Uterus (tissue), 2 donors: Measurements from ENCODE around the gene IL22.

ENCODE experiments used
- POLR2A ChIP-seq, 2 donors: fragments of 450-650 bp; IDR thresholded peaks; one replicate each; pipeline ENCODE4 v1.6.1; 2016; ENCODE audit warnings: antibody characterized with exemption in 2 of 2, mild to moderate bottlenecking in 1 of 2, moderate library complexity in 1 of 2
- TF ChIP-seq, protein P1 (sequence below), 4 experiments: fragments of 200-600 bp in 2 of 4; fragments of 450-650 bp in 2 of 4; sonication (generic) in 2 of 4; IDR thresholded peaks; one replicate each; pipeline ENCODE4 v1.5.1; 2016 to 2019; ENCODE audit warnings: antibody characterized with exemption in 4 of 4, mild to moderate bottlenecking in 2 of 4, moderate library complexity in 1 of 4

DNA sequence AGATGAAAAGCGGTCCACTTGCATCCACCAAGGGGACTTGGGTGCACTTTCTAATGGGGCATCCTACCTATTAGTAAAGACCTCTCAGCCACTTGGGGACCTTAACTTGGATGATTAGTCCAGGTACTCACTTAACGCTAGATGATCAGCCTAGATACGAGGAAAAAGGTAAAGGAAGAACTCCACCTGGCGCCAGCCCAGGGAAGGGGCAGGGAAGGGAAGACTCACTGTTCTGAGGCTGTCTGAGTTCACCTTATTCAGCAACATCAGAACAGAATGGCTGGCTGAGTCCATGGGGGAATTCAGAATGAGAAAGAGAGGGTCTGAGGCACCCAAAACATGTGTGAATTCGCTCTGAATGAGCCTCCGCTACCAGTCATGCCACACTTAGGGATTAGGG is 7.1 kb downstream of the IL22 start:
- TF ChIP-seq, protein P1, sequence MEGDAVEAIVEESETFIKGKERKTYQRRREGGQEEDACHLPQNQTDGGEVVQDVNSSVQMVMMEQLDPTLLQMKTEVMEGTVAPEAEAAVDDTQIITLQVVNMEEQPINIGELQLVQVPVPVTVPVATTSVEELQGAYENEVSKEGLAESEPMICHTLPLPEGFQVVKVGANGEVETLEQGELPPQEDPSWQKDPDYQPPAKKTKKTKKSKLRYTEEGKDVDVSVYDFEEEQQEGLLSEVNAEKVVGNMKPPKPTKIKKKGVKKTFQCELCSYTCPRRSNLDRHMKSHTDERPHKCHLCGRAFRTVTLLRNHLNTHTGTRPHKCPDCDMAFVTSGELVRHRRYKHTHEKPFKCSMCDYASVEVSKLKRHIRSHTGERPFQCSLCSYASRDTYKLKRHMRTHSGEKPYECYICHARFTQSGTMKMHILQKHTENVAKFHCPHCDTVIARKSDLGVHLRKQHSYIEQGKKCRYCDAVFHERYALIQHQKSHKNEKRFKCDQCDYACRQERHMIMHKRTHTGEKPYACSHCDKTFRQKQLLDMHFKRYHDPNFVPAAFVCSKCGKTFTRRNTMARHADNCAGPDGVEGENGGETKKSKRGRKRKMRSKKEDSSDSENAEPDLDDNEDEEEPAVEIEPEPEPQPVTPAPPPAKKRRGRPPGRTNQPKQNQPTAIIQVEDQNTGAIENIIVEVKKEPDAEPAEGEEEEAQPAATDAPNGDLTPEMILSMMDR (IDR thresholded peaks at IDR 0.05), result no peak
- TF ChIP-seq POLR2A (IDR thresholded peaks at IDR 0.05), result no peak
